ENCODE data around the gene SNX18. TPM values are rescaled to one million over a fixed set of nuclear protein-coding genes. Genes with fewer than 3 reads are reported as not detected.
"Not testable (repeated sequence)": the region's sequence is repeated elsewhere in the genome, so short reads cannot be mapped to it uniquely, and the experiment has no call there.

The SNX18 gene
- total RNA-seq, 1 experiment from 2014 or later: 40.4 TPM

GRCh38 chr5:54518818-54519508, 1.4 kb downstream of the SNX18 start:
- no peak for DNase-seq (ENCODE audit: low spot score)

GRCh38 chr5:54519509-54519876, 1.9 kb downstream of the SNX18 start:
- peak; percentile 18 for DNase-seq (ENCODE audit: low spot score)

DNA sequence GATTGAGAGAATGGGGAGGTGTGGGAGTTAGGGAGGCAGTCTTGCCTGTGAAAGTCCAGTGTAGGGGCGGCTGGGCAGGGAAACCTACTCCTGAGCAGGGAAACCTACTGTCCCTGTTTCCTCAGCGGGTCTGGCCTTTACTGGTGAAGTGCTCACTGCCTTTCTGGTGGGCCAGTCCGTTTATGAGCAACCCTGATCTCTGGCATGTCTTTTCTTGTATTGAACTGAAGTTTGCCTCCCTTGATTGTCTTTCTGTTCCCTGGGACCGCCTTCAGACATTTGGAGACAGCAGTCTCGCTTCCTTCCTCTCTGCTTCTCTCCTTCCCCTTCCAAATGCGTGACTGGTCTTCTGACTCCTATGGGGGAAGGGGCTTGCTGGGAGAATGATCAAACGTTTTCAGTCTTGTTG, 2.9 kb downstream of the SNX18 start:
- DNase-seq (ENCODE audit: low spot score): peak; percentile 50

DNA sequence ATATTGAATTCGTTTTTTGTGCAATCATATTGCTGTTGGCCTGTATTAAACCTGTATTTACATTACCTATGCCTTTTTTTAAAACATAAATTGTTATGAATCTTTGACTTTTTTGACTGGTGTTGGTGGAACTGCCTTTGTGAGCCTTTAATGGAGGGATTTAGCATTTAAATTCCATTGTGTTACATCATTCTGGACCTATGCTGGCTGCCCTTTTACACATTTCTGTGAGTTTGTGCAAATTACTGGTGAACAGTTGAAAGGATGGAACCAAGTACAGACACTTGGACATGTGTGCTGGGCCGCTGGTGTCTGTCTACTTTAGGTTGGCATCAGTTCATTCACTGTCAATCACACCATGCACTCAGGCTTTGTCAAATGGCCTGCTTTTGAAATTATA, 3.4 kb downstream of the SNX18 start:
- DNase-seq (ENCODE audit: low spot score): peak; percentile 20

DNA sequence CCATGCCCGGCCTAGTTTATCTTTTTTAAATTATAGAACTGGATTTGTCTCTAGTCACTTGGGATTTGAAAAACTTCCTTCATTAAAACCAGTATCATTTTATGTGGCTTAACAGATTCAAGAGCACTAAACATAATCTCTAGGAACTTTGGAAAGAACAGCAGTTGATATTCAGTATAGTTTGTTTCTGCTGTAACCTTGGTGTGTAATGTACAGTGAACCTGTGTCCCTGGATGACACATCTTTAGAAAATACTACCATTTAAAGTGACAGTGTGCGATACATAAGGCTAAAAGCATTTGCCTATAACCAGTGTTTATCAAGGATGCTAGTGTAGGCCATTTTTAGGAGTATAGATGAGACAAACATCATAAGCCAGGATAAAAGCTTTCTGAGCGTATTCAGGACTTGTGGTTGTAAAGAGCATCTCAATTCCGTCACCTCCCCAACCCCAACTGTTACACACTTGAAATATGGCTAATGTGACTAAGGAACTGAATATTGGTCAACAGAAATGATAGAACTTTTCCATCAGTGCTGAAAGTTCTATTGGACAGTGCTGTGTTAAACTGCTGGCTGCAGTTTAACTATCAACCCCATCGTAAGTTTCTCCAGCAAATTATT, 4.4 kb downstream of the SNX18 start:
- no peak for DNase-seq (ENCODE audit: low spot score)

- DNase-seq (ENCODE audit: low spot score): no peak
Measured at GRCh38 chr5:54523534-54523933, 6.0 kb downstream of the SNX18 start.

- DNase-seq (ENCODE audit: low spot score): no peak
Measured at GRCh38 chr5:54524082-54524481, 6.5 kb downstream of the SNX18 start.

DNA sequence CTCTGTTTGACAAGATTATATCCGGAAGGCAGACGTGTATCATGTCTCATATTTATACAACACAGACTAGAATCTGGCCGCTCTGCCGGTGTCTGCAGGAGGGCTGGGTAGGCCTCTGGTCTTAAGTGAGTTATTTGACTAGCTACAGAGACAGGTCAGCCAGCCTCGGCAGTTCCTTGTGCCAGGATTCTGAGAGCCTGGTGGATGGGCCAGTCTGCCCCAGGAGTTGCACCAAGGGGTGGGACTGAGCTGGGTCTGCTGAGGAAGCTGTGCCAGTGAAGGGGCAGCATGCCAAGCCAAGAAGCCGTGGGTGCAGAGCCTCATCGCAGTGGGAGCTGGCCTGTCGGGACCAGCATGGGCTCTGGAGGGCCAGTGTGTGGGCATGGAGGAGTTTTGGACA, 7.1 kb downstream of the SNX18 start:
- no peak for DNase-seq (ENCODE audit: low spot score)

DNA sequence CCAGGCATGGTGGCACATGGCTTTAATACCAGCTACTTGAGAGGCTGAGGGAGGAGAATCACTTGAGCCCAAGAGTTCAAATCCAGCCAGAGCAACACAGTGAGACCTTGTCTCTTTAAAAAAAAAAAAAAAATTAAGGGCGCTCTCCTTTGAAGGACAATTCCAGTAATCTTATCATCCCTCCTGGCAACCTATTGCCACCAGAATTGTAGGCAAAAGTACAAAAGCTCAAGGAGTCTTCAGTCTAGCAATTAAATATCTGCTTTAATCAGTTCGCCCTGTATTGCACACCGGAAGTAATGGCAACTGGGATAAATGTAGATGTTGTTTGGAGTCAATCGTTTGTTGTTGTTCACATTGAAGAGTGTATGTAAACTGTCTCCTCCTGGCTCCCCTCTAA, 7.7 kb downstream of the SNX18 start:
- DNase-seq (ENCODE audit: low spot score): no peak

DNA sequence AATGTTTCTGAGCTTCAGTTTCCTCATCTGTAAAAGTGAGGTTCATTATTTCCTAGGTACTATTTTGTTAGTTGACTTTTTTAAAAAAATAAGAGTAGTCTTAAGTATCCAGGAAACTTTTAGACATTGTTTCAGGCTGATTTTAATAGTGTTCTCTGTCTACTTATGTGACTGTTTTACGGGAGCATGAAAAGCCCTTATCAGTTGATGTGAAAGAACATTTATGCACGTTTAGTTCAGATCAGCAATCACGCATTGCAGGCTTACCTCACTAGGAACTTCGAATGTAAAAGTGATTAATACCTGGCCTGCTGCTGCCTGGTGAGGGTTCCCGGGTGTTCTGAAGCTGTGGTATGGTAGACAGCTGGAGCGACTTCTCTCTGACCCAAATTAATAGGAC, 8.1 kb downstream of the SNX18 start:
- DNase-seq (ENCODE audit: low spot score): no peak

- DNase-seq (ENCODE audit: low spot score): no peak
Measured at GRCh38 chr5:54526604-54527288, 9.2 kb downstream of the SNX18 start.

GRCh38 chr5:54528633-54529209, 11.2 kb downstream of the SNX18 start:
- no peak for DNase-seq (ENCODE audit: low spot score)

GRCh38 chr5:54529565-54529964, 12.0 kb downstream of the SNX18 start:
- no peak for DNase-seq (ENCODE audit: low spot score)

DNA sequence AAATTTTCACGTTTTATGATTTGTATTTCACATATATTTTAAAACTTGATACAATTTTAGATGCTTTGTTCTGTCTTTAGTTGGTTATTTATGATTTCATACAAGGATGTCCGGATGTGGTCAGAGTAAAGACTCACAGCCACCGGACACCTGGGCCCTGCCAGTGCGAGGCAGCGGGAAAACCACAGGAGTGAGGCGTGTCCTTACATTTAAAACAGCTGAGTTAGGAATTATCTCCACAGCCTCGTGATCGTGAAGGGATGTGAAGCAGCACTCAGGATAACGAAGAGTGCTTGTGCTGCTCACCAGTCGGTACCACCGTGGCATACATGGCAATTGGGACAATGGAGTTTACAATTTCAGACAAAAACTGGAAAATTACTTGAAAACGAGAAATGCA, 14.0 kb downstream of the SNX18 start:
- no peak for DNase-seq (ENCODE audit: low spot score)

DNA sequence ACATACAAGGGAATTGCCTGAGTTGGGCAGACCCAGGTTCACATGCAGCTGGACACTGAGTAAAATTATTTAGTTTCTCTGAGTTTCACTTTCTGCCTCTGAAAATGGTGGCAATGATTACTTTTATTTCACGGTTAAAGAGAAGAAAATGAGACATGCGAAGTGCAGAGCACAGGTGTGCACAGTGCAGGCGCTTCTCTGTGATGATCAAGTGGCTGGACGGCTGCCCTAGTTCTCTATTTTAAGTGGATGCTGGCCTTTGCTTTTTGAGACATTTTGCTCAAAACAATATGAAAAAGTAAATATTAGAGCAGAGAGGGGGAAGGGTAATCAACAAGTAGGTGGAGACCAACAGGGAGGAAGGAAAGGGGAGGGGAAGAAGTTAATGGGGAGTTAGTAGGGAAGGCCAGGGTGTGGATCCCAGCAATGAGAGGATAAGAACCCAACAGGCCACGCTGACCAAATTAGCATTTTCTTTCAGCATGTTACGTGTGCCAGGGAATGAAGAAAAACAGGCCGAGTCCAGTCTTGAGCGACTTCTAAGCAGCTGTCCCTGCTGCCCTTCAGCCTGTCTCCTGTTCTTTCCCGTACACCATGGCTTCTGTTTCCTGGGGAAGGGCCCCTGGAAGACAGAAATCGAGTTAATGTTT, 16.1 kb downstream of the SNX18 start:
- DNase-seq (ENCODE audit: low spot score): no peak

- no peak for DNase-seq (ENCODE audit: low spot score)
Measured at GRCh38 chr5:54534191-54535004, 16.8 kb downstream of the SNX18 start.

DNA sequence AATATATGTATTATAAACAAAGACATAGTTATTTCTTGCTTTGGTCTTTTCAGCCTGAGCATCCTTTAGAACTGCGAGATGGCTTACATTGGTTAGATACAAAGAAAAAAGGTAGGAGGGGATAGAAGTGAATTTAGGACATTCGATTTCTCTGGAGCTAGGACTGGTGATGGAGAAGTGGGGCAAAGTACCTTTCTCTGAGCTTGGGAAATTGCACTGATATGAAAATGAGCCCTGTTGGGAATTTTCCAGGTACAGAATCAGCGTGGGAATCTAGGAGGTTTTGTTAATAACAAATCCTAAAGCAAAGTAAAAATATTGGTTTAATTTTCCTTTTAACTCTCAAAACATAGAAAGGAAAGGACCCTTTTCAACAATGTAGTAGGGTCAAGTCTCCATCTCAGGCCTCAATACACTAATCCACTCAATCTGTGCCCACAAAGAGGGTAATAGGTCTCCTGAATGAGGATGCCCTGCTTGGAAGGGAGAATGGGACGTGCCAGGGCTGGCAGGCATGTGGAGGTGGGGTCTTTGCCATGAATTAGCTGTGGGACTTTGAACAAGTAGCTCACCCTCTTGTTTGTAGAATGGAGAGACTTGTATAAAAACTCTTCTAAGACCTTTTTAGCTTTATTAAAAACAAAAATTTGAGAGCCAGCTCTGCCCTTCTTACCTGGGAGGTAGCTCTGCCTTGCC, 17.7 kb downstream of the SNX18 start:
- DNase-seq (ENCODE audit: low spot score): no peak

GRCh38 chr5:54536375-54536774, 18.8 kb downstream of the SNX18 start:
- not testable (repeated sequence) for DNase-seq (ENCODE audit: low spot score)

DNA sequence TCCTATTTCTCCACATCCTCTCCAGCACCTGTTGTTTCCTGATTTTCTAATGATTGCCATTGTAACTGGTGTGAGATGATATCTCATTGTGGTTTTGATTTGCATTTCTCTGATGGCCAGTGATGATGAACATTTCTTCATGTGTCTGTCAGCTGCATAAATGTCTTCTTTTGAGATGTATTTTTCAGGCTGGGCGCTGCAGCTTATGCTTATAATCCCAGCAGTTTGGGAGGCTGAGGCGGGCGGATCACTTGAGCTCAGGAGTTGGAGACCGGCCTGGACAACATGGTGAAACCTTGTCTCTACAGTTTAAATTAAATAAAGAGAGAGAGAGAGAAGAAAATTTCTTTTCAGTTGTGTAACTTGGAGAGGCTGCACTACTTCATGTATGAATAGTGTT, 19.3 kb downstream of the SNX18 start:
- DNase-seq (ENCODE audit: low spot score): not testable (repeated sequence)

- no peak for DNase-seq (ENCODE audit: low spot score)
Measured at GRCh38 chr5:54537725-54538124, 20.2 kb downstream of the SNX18 start.

DNA sequence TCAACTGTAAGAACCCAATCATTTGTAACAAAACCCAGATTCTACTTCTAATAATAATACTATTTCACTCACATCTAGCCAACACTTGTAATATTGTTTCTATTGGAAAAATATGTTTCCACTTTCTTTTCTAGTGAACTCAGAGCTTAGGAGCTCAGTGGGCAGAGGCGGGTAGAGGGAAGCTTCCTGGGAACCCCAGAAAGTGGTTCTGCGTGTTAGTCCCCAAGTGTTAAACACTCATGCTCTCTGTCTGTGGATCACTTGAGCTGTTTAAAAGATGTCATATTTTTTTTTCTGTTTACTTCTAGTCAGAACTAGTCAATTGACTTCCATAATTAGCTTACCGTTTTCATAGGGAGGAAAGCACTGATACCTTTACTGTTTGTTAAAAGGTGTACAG, 20.6 kb downstream of the SNX18 start:
- DNase-seq (ENCODE audit: low spot score): no peak
